Stromal cell of bone marrow (primary cell): ENCODE measurements around the gene ZNF578.
A peak's percentile ranks its signal among the peaks of the same experiment; 100 is the strongest.
"Not testable (repeated sequence)": the region's sequence is repeated elsewhere in the genome, so short reads cannot be mapped to it uniquely, and the experiment has no call there.

Experiments used
- DNase-seq: peaks from one replicate; pipeline ENCODE4 v3.0.0-alpha.2; 2012; ENCODE audit warnings: low read depth

The ZNF578 gene

DNA sequence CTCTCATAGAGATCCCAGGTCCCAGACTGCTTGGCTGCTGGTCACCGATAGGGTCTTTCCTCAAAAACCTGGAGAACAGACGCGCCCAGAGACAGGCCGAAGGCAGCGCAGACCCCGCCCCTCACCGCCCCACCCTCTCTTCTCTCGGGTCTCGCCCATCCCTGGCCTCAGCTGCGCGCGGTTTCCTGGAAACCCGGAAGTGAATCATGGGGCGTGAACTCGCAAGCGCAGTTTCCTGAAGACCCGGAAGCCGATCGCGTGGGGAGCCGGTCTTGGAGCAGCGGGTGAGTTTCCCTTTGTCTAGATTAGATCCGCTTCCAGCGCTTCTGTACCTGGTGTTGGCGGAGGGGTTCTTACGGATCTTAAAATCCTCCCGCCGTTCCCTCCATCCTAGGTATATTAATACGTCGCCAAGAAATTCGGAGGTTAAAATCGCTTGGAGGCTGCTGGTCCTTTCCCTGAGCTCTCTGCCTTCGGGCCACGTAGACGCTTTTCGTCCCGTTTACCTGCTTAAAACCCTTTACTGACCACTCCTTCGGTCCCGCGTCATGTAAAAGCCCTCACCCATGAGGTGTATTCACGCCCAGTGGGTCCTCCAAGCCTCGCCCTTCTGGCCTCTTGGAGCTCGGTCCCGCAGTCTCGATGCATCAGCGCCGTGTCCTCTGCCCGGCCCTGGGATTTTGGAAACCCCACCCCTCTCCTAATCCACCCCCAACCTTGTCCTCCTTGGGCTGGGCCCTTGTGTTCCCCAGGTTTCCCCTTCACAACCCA, at the start of gene ZNF578:
TSS of gene ZNF578 (plus strand) at position 230 of the 771 bp plus-strand sequence. CDS start 48,293 bp downstream, outside the sequence.
- peak; percentile 72 for DNase-seq

GRCh38 chr19:52410276-52410675, 43.1 kb upstream of the ZNF578 start:
- DNase-seq, result no peak

DNA sequence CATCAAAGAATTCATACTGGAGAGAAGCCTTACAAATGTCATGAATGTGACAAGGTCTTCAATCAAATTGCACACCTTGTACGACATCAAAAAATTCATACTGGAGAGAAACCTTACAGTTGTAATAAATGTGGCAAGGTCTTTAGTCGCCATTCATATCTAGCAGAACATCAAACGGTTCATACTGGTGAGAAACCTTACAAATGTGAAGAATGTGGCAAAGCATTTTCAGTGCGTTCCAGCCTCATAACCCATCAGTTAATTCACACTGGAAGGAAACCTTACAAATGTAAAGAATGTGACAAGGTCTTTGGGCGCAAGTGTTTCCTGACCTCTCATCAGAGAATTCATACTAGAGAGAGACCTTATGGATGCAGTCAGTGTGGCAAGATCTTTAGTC, 37.6 kb upstream of the ZNF578 start:
- DNase-seq, result no peak

DNA sequence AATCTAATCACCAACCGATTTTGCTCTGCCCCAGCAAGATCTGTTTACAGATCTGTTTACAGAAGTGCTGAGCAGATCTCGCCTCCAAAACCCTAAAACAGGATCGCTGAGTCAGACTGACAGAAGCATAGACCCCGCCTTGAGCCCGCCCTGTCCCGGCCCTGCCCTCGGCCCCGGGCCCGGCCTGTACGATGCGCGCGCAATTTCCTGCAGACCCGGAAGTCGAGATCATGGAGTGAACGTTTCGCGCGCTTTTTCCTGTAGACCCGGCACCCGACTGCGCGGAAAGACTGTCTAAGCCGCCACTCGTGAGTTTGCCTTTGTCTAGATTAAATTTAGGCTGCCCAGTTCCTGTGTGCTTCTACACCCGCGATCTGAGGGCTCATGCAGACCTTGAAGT, 24.4 kb upstream of the ZNF578 start, which contains the start of gene ZNF534:
TSS of gene ZNF534 (plus strand) at position 212 of the 400 bp plus-strand sequence. CDS start 2,327 bp downstream, outside the sequence.
- no peak for DNase-seq

- DNase-seq, result no peak
Measured at GRCh38 chr19:52442179-52442578, 11.2 kb upstream of the ZNF578 start.

- DNase-seq, result no peak
Measured at GRCh38 chr19:52444506-52444905, 8.8 kb upstream of the ZNF578 start.

GRCh38 chr19:52451241-52451640, 2.1 kb upstream of the ZNF578 start:
- DNase-seq, result no peak

DNA sequence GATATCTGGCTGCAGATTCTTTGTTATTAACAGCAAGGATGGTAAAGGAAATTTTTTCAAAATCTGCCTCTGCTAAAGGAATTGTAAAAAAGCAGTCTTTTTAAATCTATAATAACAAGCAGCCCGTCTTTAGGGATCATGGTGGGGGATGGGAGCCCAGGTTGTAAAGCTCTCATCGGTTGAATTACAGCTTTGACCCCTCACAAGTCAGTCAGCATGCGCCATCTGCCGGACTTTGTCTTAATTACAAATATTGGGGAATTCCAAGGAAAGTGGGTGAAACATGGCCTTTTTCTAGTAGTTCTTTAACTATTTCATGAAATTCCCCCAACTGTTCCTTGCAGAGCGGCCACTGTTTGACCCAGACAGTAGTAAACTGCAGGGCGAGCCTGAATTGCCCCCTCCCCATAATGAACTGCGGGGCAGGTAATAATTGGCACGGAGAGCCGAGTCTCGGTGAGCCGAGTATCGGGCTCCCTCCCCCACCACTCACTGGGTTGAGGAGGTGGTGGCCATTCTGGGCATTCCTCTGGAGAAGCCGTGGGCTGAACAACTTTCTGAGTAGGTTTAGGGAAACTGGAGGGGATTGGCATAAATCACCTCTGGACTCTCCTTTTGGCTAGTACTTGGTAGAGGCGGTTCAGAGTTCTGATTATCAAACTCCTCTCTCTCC, 11.6 kb downstream of the ZNF578 start:
- DNase-seq, result no peak

- DNase-seq, result no peak
Measured at GRCh38 chr19:52473655-52474350, 20.4 kb downstream of the ZNF578 start.

DNA sequence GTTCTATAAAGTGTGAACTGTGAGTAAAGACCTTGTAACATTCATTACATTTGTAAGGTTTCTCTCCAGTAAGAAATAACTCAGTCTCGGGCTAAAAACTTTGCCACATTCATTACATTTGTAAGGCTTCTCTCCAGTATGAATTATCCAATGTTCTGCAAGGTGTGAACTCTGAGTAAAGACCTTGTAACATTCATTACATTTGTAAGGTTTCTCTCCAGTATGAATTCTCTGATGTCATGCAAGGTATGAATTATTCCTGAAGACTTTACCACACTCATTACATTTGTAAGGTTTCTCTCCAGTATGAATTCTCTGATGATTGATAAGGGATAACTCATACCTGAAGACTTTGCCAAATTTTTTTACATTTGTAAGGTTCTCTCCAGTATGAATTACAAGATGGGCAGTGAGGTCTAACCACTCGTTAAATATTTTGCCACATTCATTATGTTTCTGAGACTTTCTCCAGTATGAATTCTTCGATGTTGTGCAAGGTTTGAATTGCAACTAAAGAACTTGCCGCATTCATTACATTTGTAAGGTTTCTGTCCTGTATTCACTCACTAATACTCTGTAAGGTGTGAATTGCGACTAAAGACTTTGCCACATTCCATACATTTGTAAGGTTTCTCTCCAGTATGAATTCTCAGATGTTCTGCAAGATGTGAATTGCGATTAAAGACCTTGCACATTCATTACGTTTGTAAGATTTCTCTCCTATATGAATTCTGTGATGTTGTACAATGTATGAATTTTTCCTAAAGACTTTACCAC, 21.2 kb downstream of the ZNF578 start:
- no peak for DNase-seq

DNA sequence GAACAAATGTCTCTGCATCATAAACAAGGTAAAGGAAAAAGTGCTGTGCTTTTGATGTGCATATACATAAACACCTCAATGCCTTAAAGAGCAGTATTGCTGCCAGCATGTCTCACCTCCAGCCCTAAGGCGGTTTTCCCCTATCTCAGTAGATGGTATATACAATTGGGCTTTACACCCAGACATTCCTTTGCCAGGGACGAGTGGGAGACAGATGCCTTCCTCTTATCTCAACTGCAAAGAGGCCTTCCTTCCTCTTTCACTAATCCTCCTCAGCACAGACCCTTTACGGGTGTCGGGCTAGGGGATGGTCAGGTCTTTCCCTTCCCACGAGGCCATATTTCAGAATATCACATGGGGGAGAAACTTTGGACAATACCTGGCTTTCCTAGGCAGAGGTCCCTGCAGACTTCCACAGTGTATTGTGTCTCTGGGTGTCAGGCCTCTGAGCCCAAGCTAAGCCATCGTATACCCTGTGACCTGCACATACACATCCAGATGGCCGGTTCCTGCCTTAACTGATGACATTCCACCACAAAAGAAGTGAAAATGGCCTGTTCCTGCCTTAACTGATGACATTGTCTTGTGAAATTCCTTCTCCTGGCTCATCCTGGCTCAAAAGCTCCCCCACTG, 30.9 kb downstream of the ZNF578 start:
- DNase-seq, result not testable (repeated sequence)

DNA sequence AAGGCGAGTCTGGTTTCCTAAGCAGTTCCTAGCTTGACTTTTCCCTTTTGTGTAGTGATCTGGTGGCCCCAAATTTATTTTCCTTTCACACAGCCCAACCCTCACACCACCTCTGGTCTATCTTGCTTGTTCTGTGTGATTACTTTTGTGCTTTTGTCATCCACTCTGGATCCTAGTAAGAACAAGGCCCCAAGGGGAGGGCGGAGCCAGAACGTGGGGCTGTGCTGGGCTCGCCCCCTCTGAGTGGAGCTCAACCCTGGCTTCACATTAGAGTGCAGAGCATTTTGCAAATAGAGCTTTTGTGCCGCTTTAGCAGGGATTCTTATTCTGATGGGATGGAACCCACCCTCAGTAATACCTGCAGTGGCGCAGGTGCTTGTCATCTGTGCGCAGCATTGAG, 31.7 kb downstream of the ZNF578 start:
- DNase-seq, result not testable (repeated sequence)

DNA sequence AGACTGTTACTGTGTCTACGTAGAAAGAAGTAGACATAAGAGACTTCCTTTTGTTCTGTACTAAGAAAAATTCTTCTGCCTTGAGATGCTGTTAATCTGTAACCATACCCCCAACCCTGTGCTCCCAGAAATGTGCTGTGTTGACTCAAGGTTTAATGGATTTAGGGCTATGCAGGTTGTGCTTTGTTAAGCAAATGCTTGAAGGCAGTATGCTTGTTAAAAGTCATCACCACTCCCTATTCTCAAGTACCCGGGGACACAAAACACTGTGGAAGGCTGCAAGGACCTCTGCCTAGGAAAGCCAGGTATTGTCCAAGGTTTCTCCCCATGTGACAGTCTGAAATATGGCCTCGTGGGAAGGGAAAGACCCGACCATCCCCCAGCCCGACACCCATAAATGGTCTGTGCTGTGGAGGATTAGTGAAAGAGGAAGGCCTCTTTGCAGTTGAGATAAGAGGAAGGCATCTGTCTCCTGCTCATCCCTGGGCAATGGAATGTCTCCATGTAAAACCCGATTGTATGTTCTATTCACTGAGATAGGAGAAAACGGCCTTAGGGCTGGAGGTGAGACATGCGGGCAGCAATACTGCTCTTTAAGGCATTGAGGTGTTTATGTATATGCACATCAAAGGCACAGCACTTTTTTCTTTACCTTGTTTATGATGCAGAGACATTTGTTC, 32.3 kb downstream of the ZNF578 start:
- not testable (repeated sequence) for DNase-seq

- DNase-seq, result no peak
Measured at GRCh38 chr19:52492201-52492993, 39.0 kb downstream of the ZNF578 start.

DNA sequence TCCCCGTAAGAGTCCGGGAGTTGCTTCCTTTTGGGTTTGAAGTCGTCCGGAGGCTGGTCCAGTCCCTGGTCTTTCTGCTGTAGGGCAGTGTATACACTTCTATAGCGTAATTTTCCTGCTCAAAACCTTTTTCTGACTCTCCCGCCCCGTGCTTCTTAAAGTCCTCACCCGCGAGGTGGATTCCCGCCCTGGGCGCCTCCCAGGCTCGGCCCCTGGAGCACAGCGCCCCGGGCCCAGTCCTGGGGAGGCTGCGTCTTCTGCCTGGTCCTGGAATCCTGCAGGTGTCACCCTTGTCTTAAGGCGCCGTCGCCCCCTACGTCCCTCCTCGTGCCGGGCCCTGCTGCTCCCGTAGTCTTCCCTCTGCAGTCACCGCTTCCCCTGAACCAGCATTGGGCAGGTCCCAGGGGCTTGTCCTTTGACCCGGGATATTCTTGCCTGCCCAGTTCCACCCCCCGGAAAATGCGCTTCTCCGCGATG, 39.7 kb downstream of the ZNF578 start:
- DNase-seq, result no peak

GRCh38 chr19:52494518-52494917, 41.2 kb downstream of the ZNF578 start:
- DNase-seq, result no peak

GRCh38 chr19:52498571-52498970, 45.2 kb downstream of the ZNF578 start:
- no peak for DNase-seq

DNA sequence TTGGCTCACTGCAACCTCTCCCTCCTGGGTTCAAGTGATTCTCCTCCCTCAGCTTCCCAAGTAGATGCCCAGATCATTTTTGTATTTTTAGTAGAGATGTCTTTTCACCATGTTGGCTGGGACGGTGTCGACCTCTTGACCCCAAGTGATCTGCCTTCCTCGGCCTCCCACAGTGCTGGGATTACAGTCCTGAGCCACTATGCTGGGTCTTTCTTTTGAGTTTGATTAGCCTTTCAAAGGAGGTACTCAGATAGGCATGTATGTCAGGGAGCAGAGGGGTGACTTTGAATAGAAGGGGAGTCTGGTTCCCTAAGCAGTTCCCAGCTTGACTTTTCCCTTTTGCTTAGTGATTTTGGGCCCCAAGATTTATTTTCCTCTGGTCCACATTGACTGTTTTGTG, 47.1 kb downstream of the ZNF578 start:
- DNase-seq, result not testable (repeated sequence)

DNA sequence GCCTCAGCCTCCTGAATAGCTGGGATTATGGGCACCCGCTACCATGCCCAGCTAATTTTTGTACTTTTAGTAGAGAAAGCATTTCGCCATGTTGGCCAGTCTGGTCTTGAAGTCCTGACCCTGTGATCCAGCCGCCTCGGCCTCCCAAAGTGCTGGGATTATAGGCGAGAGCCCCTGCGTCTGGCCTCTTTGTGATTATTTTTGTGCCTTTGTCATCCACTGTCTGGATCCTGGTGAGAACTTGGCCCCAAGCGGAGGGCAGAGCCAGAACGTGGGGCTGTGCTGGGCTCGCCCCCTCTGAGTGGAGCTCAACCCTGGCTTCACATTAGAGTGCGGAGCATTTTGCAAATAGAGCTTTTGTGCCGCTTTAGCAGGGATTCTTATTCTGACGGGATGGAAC, 47.6 kb downstream of the ZNF578 start:
- DNase-seq, result not testable (repeated sequence)

DNA sequence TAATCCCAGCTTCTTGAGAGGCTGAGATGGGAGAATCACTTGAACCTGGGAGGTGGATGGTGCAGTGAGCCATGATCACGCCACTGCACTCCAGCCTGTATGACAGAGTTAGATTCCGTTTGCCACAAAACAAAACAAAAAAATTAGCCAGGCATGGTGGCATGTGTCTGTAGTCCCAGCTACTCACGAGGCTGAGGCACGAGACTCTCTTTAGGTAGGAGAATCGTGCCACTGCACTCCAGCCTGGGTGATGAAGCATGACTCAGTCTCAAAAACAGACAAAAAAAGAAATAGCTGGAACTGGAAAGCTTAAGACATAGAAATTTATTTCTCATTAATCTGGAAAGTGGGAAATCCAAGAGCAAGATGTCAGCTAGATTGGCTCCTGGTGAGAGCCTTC, 53.9 kb downstream of the ZNF578 start:
- DNase-seq, result no peak
